GM12801 (cell line): ENCODE data around the gene RPE65.

Experiments used
- TF ChIP-seq, protein P1 (sequence below): IDR thresholded peaks from one replicate; pipeline ENCODE4 v1.5.1; 2011; ENCODE audit warnings: control low read depth; ENCODE audit not compliant: insufficient read length; ENCODE audit errors: extremely low read depth

The RPE65 gene

DNA sequence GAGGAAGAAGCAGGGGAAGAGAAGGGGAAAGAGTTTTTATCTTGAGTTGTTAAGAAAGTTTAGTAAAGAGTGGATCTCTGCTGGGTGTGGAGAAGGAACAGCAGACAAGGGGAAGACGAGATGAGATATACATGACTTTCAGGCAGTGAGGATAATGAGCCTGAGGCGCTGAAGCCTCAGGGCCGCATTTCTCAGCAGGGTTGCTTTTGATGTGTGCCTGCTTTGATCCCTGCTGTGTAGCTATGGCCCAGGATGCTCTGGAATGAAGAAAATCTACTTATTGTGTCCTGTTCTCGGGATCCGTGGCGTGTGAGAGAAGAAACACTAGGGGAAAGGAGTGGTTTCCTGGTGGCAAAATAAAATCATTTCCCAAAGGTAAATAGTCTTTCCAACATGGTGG is 15.1 kb upstream of the RPE65 start:
- TF ChIP-seq, protein P1, sequence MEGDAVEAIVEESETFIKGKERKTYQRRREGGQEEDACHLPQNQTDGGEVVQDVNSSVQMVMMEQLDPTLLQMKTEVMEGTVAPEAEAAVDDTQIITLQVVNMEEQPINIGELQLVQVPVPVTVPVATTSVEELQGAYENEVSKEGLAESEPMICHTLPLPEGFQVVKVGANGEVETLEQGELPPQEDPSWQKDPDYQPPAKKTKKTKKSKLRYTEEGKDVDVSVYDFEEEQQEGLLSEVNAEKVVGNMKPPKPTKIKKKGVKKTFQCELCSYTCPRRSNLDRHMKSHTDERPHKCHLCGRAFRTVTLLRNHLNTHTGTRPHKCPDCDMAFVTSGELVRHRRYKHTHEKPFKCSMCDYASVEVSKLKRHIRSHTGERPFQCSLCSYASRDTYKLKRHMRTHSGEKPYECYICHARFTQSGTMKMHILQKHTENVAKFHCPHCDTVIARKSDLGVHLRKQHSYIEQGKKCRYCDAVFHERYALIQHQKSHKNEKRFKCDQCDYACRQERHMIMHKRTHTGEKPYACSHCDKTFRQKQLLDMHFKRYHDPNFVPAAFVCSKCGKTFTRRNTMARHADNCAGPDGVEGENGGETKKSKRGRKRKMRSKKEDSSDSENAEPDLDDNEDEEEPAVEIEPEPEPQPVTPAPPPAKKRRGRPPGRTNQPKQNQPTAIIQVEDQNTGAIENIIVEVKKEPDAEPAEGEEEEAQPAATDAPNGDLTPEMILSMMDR, result no peak

DNA sequence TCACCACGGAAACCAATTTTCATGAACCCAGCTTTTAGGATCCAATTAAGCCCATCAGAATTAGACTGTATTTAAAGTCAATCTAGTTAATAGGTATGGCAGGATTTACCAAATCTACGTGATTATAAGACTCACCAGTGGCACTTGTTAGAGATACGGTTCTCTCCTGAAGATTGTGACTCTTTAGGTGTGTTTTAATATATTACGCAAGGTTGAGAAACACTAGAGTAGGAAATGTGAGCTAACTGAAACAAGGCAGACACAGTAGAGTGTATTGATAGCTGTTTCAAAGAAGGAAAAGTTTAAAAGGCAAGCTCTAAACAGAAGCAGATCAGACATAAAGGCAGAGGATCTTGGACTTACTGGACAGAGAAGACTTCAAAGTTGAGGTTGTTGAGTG is 11.2 kb upstream of the RPE65 start:
- TF ChIP-seq, protein P1, result no peak

DNA sequence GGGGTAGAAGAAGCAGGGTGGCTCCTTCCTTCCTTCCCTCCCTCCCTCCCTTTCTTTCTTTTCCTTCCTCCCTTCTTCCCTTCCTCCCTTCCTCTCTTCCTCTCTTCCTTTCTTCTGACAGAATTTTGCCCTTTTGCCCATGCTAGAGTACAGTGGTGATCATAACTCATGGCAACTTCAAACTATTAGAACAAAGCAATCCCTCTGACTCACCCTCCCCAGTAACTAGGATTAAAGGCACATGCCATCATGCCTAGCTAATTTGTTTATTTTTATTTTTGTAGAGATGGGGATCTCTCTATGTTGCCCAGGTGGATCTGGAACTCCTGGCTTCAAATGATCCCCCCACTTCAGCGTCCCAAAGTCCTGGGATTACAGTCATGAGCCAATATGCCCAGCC is 10.0 kb upstream of the RPE65 start:
- TF ChIP-seq, protein P1, result no peak

DNA sequence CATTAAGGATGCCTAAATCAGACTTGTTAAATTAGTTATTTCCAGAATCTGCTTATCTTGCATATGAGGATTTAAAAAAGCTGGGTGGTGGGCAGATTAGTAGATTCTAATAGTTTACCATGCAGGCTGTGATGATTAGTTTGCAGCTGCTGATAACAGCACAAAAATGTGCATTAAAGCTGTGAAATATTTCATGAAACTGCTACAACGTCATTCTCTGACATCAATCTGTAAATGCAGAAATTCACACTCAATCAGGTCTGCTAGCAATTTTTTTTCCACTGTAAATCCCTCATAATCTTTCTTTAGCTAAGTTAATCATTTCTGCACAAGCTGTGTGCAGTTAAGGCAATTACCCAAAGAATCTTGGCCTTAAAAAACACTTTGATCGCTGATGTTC is 9.3 kb upstream of the RPE65 start:
- TF ChIP-seq, protein P1, result no peak

DNA sequence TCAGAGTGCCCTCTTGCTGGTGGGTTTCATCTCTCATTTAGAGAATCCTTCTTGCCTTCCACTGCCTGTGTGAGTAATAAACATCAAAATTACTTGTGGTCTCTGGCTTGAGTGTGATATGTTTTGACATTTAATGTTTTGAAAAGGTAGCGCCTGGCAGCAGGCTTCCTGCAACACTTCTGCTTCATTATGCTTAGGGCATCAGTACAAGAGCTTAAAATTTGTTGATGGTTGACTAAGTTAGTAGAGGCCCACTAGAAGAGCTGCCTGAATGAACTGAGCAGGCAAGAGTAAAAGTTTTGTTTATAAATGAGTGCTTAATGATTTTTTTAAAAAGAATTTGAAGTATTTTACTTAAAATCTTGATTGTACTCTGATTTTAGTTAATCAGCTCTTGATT is 6.4 kb upstream of the RPE65 start:
- TF ChIP-seq, protein P1, result no peak

DNA sequence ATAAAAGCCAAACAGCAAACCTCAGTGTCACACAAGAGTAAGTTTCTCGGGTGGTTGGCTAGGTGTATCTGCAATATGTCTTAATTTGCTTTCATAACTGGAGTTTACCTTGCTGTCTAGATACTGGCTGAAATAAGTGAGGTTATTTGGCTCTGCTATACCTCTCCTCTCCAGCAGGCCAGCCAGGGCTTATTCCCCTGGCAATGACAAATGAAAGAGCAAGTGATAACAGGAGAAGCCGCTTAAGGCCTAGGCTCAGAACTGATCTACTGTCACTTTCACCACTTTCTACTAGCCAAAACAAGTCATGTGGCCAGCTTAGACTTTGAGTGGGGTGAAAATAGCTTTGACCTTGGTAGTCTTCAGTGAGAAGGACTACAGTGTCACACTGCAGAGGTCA is 4.8 kb upstream of the RPE65 start:
- TF ChIP-seq, protein P1, result no peak

DNA sequence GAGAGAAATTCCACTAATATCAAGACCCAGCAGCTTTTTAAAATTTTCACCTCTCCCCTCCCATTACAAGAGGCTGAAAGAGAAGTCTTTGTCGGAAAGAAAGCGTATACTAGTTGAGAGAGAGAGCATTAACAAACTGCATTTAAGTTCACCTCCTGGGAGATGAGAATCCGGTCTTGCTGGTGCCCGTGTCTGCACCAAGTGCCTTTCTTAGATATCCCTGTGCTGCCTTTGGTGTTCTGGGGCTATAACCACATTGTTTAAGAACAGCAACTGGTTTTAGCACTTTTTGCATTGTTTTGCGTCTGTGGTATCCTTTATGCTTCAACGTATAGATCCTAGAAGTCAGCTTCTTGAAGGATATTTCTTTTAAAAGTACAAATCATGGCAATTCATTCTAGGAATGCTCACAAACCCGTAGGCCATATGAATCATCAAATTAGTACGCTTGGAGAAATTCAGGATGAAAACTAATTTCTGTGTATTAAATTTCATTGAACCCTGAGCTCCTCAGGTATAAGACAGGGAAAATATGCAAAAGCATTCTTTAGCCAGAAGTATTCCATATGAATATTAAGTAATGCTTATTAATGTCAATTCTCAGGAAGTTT is 3.4 kb upstream of the RPE65 start:
- TF ChIP-seq, protein P1, result no peak
